Inflammatory macrophage treated with lipopolysaccharide for 4 hours (primary cell): ENCODE data around the gene ABCC3.

Experiments
- DNase-seq: peaks from one replicate; pipeline ENCODE4 v3.0.0-alpha.2; 2020

The ABCC3 gene

DNA sequence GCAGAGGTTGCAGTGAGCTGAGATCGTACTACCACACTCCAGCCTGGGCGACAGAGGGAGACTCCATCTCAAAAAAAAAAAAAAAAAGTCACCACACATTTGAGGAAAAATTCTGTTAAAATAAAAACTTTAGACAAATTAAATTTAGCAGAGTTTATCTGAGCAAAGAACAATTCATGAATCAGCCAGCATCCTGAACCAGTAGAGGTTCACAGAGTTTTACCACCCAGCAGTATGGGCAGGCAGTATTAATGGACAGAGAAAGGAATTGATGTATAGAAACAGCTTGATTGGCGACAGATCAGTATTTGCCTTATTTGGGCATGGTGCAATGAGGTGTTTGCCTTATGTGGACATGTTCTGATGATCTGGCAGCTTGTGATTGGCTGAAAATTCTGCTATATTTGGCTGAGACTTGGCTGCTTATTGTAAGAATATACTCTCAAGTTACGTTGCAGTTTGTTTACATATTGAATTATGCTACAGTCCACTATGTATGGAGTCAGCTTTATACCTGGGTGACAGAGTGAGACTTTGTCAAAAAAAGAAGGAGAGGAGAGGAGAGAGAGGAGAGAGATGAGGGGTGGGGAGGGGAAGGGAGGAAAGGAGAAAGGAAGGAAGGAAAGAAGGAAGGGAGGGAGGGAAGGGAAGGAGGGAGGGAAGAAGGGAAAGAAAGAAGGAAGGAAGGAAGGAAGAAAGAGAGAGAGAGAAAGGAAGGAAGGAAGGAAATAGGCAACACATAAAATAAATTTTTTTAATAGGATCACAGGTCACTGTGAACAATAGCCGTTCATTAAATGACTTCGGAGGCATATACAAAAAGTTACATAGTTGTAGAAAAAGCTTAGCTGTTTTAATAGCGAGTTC, 14.6 kb downstream of the ABCC3 start:
- no peak for DNase-seq

DNA sequence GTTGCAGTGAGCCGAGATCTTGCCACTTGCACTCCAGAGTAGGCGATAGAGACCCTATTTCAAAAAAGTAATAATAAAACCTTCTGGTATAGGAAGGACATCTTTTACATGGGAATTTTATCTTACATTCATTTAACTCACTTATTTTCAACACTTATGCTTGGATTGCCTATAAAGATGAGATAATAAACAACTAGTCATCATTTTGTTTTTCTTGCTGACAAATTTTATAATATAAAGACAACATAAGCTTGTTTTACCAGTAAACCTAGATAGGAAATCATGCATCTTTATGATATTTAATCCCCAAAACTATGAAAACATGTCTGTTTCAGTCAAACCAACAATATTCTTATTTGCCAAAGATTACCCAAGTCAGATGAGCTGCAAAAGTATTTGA, 17.0 kb downstream of the ABCC3 start:
- no peak for DNase-seq

DNA sequence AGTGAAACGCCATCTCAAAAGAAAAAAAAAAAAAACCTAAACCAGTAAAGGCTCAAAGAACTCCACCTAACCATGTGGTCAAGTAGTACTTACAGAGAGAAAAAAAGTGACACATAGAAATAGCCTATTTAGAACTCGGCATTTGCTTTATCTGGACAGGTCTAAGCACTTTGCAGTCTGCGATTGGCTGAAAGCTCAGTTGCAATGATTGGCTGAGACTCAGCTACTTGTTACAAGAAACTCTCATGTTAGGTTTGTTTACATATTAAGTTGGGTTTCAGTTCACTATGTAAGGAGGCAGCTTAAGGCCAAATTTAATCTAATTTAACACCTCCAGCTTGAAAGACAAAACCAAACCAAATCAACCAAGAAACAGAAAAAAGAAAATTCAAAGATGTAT, 19.1 kb downstream of the ABCC3 start:
- DNase-seq: no peak

DNA sequence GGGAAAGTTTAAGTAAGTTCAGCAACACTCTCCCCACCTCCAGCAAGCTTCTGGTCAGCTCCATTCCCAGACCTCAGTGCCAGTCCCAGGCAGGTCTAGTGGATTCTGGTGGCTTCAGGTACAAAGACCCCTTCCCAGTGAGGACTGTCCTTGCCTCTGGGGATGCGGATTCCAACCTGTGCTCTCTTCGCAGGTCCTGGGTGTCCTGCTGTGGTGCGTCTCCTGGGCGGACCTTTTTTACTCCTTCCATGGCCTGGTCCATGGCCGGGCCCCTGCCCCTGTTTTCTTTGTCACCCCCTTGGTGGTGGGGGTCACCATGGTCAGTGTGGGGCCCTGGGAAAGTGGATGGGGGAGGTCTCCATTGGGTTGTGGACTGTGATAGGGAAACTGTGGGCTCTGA, 21.8 kb downstream of the ABCC3 start:
- no peak for DNase-seq

DNA sequence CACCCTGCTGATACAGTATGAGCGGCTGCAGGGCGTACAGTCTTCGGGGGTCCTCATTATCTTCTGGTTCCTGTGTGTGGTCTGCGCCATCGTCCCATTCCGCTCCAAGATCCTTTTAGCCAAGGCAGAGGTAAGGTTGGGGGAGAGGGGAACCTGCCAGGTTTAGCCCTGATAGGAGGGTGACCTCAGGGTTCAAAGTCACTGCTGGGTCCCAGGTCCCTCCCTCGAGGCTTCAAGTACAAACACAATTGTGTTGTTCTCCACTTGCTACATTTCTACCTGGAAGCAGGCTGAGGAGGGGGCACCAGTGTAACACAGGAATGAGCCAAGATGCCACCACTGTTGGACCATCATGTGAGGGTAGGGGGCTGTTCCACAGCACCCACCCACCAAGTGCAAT, 22.4 kb downstream of the ABCC3 start:
- DNase-seq: no peak

DNA sequence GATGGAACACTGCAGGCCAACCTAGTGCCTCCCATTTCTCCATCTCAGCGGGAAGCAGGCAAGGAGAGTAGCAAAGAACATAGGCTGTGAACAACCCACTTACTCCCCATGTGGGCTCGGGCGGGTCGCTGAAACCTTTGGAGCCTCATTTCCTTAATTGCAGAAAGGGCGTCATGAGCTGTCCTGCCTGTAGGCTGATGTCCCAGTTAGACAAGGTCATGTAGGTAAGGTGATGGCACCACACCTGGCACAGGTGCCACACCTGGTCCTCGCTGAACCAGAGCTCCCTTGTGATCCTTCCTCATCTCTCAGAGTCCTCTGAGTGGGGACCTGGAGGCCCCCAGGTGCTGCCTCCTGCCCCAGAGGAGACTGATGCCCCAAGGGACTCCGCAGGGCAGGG, 22.9 kb downstream of the ABCC3 start:
- DNase-seq: no peak

DNA sequence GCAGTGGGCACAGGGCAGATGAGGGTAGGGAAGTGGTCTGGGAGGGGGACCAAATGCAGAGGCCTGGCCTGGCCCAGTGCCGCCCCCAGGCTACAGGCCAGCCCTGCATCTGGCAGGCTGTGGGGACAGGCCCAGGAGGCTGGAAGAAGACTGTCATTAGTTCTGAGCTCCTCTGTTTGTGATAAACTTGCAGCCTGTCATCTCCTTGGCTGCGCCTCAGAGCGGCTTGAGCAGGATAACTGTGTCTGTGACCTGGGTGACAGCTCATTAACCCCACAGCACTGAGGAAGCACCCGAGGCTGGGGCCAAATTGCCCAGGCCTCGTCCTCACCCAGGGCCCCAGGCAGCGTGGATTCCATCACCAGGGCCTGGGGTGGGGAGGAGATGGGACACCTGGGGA, 23.9 kb downstream of the ABCC3 start:
- DNase-seq: no peak

DNA sequence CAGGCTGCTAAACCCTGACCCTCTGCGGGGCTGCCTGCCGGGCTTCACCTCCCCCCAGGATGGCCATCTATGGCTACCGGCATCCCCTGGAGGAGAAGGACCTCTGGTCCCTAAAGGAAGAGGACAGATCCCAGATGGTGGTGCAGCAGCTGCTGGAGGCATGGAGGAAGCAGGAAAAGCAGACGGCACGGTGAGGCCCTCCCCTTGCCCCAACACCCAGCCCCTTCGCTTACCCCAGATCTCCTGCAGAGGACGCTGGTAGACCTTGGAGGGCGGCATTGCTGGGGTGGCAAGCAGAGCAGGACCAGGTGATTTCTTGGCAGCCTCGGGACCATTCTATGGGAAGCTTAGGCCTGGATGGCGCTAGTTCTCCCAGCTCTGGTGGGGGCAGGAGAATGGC, 24.5 kb downstream of the ABCC3 start:
- no peak for DNase-seq

DNA sequence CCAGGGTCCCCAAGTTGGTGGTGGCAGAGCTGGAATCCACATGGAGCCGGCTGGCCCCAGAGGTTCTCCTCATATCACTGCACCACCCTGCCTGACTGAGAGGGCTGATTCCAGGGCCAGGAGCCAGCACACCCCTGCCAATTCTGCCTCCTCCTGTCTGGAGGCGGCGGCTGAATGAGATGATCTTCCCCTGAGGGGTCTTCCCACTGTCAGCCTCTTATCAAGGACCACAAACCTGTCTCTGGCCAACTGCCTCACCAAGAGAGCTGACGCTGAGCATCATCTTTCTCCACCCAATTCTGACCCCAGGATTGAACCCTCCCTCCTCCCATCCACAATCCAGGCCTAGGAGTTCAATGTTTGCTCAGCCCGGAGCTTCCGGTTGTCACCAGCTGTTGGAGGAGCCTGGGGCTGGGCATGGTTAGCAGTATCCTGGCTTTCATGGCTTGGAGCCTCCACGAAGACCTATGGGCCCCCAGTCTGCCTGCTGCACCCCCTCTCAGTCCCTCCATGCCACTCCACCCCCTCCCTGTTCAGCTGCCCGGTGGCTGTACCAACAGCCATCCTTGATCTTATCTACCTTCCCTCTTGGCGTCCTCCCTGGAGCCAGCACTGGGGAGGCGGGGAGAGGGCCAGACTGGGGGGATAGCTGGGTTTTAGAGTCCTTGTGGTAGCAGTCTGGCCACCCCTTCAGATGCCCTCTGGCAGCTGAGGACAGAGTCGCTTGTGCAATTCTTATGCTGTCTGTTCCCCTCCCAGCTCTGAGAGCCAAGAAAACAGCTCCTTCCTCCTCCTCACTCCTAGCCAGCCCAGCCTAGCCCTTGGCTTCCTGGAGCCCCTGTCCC, 25.6 kb downstream of the ABCC3 start:
- DNase-seq: peak; percentile 58

DNA sequence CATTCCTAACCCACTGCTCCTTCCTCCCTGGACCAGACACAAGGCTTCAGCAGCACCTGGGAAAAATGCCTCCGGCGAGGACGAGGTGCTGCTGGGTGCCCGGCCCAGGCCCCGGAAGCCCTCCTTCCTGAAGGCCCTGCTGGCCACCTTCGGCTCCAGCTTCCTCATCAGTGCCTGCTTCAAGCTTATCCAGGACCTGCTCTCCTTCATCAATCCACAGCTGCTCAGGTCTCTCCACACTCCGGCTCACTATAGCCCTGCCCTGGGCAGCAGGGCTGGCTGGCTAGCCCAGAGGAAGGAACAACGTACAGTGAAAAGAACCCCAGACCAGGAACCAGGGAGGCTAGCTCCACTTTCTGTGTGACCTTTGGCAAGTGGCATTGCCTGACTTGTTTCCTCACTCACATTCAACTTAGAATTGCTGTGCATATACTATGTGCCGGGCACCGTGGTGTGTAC, 26.2 kb downstream of the ABCC3 start:
- peak; percentile 18 for DNase-seq

DNA sequence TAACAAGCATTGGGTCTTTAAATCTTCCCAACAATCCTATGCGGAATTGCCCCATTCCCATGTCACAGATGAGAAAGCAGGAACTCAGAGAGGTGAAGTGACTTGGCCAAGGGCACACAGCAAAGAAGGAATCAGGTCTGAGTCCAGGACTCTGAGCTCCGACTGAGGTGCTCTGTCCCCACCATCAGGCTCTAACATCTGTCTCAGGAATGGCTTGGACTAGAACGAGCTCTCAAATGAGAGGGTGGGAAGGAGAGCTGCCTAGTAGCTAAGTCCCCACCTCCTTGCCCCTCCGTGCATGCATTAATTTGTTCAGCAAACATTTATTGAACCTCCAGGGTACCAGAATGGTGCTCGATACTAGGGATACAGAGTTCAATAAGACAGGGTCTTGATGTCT, 26.7 kb downstream of the ABCC3 start:
- DNase-seq: no peak

DNA sequence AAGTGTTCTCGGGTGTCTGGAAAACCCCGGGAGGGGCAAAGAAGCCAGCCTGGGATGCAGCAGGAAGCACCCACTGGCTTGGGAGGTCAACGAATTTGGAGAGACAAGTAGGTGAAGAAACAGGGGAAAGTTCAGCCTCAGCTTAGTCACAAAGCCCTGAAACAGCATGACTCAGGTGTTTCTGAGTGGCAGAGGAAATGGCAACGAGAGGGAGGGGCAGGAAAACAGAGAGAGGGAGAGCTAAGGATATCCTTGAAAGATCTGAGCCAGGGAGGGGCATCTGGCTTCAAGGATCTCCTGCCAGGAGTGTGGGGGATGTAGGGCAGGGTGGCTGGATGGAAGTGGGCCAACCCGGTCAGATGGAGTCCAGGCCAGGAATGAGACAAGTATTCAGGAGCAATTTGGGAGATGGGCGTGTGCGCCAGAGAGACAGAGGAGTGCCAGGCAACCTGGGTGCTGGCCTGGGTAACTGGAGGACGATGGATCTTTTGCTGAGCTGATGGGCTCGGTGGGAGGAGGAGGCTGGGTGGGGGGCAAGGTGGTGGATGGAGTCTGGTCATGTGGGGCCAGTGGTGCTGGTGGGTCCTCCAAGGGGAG, 27.2 kb downstream of the ABCC3 start:
- peak; percentile 84 for DNase-seq

DNA sequence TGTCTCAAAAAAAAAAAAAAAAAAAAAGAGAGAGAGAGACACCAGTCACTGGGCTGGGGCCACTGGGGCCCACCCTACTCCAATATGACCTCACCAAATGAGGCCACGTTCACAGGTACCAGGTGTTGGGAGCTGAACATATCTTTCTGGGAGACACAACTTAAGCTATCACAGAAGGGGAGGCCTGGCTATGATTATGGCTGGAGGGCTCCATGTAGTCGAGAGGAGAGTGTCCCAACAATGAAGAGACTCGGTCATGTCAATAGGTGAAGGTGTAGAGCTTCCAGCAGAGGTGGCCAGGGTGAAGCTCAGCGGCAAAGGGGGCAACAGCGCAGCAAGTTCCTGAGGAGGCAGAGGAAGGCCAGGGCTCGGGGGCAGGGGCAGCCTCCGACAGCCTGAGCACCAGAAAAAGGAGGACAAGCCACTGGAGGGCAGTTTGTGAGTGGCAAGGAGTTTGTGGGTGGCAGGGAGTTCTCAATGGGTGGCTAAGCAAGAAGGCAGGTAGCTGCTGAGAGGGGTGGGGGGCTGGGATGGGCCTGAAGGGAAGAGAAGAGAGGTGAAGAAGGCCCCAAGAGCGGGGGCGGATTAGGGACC, 28.0 kb downstream of the ABCC3 start:
- DNase-seq: no peak

DNA sequence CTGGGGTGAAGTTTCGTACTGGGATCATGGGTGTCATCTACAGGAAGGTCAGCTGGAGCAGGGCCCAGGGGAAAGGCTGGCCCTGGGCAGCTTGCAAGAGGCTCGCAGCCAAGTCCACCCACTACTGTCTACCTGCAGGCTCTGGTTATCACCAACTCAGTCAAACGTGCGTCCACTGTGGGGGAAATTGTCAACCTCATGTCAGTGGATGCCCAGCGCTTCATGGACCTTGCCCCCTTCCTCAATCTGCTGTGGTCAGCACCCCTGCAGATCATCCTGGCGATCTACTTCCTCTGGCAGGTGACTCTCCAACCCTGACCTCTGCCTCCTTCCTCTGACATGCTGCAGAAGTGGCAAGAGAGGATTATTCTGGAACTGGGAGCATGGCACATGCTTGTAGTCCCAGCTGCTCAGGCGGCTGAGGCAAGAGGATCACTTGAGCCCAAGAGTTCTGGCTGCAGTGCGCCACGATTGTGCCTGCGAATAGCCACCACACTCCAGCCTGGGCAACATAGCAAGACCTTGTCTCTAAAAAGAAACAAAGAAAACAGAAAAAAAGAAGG, 29.2 kb downstream of the ABCC3 start:
- DNase-seq: no peak

DNA sequence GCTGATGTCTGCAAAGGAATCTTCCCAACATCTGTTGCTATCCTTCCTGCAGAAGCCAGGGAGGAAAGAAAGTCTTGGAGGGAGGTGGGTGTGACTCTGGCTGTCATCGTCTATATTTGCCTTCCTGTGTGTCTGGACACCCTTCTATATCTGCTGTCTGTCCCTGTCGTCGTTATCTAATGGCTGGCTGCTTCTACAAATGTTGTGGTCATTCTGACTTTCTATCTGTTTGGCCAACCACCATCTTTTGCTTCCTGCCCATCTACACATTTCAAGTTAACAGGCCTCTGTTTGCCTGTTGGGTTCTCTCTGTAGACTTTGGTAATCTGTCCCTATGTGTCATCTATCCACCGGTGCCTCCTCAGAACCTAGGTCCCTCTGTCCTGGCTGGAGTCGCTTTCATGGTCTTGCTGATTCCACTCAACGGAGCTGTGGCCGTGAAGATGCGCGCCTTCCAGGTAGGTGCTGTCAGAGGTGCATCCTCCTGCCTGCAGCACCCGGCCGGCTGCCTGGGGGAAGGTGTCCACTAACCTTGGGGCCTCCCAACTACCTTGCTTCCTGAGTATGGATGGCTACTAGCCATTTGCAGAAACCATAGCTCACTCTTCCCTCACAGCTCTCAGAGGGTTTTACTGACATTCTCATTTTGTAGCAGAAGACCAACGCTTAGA, 30.2 kb downstream of the ABCC3 start:
- no peak for DNase-seq

DNA sequence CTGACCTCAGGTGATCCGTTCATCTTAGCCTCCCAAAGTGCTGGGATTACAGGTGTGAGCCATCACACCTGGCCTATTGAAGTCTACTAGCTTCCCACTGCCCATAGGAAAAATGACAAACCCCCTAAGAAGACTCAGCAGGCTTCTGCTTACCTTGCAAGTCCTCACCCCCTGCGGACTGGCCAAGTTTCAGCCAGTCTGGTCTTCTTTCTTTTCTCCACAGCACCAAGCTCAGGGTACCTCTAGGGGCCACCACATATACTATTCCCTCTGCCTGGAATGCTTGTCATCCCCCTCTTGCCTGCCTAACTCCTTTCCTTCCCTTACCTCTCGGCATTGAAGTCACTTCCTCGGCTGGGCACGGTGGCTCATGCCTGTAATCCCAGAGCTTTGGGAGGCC, 31.2 kb downstream of the ABCC3 start:
- no peak for DNase-seq

DNA sequence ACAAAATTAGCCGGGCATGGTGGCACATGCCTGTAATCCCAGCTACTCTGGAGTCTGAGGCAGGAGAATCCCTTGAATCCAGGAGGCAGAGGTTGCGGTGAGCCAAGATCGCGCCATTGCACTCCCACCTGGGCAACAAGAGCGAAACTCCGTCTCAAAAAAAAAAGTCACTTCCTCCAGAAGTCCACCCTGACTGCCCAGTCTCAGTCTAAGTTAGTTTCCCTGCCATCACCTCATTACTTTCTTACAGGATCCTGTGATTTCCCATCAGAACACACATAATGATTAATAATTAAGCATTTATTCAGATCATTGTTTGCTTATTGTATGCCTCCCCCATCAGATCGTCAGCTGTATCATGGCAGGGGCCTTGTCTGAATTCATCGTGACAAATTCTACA, 31.6 kb downstream of the ABCC3 start:
- DNase-seq: no peak

DNA sequence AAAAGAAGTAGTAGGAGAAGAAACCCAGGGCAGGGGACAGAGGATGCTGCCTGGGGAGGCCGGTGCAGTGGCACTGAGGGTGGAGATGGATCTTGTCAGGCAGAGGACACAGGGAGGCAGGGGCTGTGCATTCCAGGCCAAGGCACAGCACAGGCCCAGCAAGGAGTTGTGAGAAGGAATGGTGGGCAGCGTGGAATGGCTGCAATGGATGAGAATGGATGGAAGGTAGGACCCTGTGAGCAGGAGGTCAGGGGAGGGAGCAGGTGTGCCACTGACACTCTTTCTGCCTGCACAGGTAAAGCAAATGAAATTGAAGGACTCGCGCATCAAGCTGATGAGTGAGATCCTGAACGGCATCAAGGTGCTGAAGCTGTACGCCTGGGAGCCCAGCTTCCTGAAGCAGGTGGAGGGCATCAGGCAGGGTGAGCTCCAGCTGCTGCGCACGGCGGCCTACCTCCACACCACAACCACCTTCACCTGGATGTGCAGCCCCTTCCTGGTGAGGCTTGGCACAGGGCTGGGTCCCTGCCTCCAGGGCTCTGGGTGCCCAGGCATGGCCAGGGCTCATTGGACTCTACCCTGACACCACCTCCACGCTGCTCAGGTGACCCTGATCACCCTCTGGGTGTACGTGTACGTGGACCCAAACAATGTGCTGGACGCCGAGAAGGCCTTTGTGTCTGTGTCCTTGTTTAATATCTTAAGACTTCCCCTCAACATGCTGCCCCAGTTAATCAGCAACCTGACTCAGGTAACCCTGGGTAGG, 32.8 kb downstream of the ABCC3 start:
- no peak for DNase-seq

DNA sequence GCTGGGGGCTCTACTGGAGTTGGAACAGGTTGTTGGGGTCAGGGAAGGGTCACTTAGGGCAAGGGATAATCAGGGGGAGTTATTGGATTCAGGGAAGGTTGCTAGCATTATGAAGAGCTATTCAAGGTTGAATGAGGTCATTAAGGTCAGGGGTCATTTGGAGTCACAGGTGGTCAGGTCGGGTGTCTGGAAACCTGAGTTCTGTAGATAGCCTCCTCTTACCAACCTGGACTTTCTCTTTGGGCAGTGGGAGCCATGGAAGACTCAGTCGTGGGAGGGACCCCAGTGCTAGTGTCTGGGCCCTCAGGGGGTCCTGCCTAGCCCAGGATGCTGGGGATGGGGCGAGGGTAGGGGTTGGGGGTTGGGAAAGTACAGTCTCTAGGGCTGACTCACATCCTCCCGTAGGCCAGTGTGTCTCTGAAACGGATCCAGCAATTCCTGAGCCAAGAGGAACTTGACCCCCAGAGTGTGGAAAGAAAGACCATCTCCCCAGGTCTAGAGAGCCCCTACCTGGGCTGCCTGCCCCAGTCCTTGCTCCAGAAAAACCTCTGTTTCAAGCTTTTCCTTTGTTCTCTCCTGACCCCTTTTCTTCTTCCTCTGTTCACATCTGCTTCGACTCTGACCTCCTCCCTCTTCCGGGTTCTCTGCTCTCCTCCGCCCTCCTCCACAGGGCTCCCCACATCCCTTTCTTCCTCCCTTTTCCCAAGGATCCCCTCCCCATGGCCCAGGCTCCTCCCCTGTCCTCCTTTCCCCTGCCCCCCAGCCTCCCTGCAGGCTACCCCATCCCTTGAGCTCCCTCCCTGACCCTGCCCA, 33.5 kb downstream of the ABCC3 start:
- no peak for DNase-seq

DNA sequence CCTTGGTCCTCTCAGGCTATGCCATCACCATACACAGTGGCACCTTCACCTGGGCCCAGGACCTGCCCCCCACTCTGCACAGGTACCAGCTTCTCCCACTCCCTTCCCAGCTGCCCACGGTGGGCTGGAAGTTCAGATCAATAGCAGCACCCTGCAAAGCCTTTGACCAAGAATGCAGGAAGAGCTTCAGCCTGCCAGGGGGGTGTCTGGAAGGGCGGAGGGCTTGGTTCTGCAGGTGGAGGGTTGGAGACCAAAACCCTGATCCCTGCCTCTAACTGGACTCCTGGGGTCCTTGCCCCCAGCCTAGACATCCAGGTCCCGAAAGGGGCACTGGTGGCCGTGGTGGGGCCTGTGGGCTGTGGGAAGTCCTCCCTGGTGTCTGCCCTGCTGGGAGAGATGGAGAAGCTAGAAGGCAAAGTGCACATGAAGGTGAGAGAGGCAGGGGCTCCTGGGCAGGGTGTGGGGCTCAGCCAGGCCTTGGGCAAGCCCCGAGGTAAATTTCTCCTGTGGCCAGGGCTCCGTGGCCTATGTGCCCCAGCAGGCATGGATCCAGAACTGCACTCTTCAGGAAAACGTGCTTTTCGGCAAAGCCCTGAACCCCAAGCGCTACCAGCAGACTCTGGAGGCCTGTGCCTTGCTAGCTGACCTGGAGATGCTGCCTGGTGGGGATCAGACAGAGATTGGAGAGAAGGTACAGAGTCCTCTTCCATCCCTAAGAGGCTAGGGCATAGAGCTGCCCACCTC, 34.3 kb downstream of the ABCC3 start:
- DNase-seq: no peak
